Upper lobe of right lung (tissue), 1 donor: ENCODE measurements around the gene ARL6IP4. TPM values are rescaled to one million over a fixed set of nuclear protein-coding genes. Genes with fewer than 3 reads are reported as not detected.
A peak's percentile ranks its signal among the peaks of the same experiment; 100 is the strongest.

Source experiments
- ATAC-seq: fragments of 200-7000 bp; cut with Tn5 transposase; one replicate; pipeline ENCODE4 v1.9.1; 2020; ENCODE audit warnings: mild to moderate bottlenecking, moderate library complexity
- DNase-seq: peaks from one replicate; pipeline ENCODE4 v3.0.0-alpha.2; 2020
- H3K27ac ChIP-seq: fragments of 200-600 bp; one replicate; pipeline ENCODE4 v1.8.0; 2022
- H3K27me3 ChIP-seq: fragments of 200-600 bp; one replicate; pipeline ENCODE4 v1.8.0; 2022; ENCODE audit warnings: mild to moderate bottlenecking
- H3K36me3 ChIP-seq: fragments of 200-600 bp; one replicate; pipeline ENCODE4 v1.8.0; 2022
- H3K4me1 ChIP-seq: fragments of 200-600 bp; one replicate; pipeline ENCODE4 v1.8.0; 2022
- H3K4me3 ChIP-seq: fragments of 200-600 bp; one replicate; pipeline ENCODE4 v1.8.0; 2022; ENCODE audit warnings: mild to moderate bottlenecking
- H3K9me3 ChIP-seq: fragments of 200-600 bp; one replicate; pipeline ENCODE4 v1.8.0; 2022
- intact Hi-C: fragments of 100-400 bp; cut with DNase I; formaldehyde crosslinking; loops from one replicate; pipeline ENCODE4 v1.11.0; 2022
- long read RNA-seq: library from polyadenylated mRNA; unstranded; transcript quantifications from one replicate; pipeline ENCODE4 v2.0.0, GENCODE V29; 2021
- total RNA-seq: library from RNA; stranded (reverse); fragmentation: NEBNext Ultra II Directional; extraction: Animal tissue kit (Norgen Biotek cat#: 25700); gene quantifications from one replicate; pipeline ENCODE4 v1.2.1, GENCODE V29; 2021
- TF ChIP-seq, protein P1 (sequence below): fragments of 200-600 bp; IDR thresholded peaks from one replicate; pipeline ENCODE4 v1.8.0; 2022; ENCODE audit warnings: antibody characterized with exemption
- donor health status: DM: no; HTN: yes; CAD: no; lungs with severe emphysema.

The ARL6IP4 gene
- 124 TPM for total RNA-seq
- long read RNA-seq, transcript ARL6IP4-210 (6 exons, 1,491 nt): major isoform, 16 of 186 reads
- long read RNA-seq, transcript ARL6IP4-208 (6 exons, 796 nt): minor isoform, 7 of 186 reads
- long read RNA-seq, transcript ARL6IP4-201 (6 exons, 1,644 nt): minor isoform, 15 of 186 reads
- long read RNA-seq, transcript ARL6IP4-220 (6 exons, 1,591 nt): minor isoform, 15 of 186 reads
- long read RNA-seq, partial matches to known transcripts: 37 of 186 reads
- long read RNA-seq, other reads (novel, unspliced or antisense): 86 of 186 reads

DNA sequence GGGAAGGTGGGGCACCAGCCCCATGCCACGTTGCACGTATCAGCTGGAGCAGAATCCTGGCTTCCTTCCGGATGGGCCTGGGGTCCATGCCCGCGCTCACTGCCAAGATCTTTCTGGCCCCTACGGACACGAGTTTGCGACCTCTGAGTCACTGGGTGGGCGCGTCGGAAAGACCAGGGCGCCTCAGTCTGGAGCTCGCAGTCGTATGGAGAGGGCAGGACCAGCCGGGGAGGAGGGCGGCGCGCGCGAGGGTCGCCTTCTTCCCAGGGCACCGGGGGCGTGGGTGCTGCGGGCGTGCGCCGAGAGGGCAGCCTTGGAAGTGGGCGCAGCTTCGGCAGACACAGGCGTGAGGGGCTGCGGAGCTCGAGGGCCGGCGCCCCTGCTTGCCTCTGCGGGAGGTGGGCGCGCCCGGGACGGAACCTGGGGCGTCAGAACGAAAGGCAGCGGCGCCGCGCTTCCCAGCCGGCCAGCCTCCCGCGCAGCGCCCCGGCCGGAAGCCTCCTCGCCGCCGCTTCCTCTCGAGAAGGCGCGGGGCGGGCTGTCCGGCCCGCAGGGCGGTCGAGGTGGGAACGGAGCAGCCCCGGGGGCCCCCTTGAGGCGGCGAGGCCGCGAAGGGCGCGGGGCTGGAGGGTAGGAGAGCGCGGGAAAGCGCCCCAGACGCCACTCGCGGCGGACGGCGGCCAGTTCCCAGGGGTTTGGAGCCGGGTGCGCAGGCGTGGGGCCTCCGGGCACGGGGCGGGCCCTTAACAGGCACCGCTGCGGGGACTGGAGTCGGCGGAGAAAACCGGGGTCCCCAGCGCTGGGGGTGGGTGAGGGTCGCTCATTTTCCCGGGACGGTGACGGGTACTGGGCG lies at the start of gene ARL6IP4:
TSS of gene ARL6IP4 (plus strand) at position 499 of the 853 bp plus-strand sequence. CDS start 459 bp downstream, outside the sequence.
- Histone ChIP-seq H3K9me3 (no peaks in the 10 kb centered on the region), H3K4me1 (peaks cover 72% of the 10 kb centered on the region), H3K36me3 (peaks cover 5% of the 10 kb centered on the region), H3K4me3 (peak within 1 kb of the TSS; percentile 98), H3K27me3 (no peaks in the 10 kb centered on the region), H3K27ac (peak within 1 kb of the TSS; percentile 90)
- DNase-seq: peak; percentile 89
- intact Hi-C loops: no loop called here
- TF ChIP-seq, protein P1, sequence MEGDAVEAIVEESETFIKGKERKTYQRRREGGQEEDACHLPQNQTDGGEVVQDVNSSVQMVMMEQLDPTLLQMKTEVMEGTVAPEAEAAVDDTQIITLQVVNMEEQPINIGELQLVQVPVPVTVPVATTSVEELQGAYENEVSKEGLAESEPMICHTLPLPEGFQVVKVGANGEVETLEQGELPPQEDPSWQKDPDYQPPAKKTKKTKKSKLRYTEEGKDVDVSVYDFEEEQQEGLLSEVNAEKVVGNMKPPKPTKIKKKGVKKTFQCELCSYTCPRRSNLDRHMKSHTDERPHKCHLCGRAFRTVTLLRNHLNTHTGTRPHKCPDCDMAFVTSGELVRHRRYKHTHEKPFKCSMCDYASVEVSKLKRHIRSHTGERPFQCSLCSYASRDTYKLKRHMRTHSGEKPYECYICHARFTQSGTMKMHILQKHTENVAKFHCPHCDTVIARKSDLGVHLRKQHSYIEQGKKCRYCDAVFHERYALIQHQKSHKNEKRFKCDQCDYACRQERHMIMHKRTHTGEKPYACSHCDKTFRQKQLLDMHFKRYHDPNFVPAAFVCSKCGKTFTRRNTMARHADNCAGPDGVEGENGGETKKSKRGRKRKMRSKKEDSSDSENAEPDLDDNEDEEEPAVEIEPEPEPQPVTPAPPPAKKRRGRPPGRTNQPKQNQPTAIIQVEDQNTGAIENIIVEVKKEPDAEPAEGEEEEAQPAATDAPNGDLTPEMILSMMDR: no peak
- ATAC-seq: peak; percentile 85

DNA sequence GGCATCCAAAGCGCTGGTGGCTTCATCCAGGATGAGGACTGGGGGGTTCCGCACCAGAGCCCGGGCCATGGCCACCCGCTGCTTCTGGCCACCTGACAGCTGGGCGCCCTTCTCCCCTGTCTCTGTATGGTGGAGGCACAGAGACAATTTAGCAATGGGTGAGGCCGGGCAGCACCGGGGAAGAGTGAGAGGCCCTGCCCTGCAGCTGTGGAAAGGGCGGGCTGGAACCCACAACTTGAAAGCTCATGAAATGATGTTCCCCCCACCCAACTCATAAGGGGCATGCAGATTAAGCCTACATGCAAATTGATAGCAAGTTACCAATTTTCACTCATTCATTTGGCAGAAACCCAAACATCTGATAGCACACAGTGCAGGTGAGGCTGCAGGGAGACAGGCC lies 48.3 kb upstream of the ARL6IP4 start:
- Histone ChIP-seq H3K4me3 (no peak overlapping the region), H3K36me3 (no peaks in the 10 kb centered on the region), H3K27me3 (no peaks in the 10 kb centered on the region), H3K9me3 (no peaks in the 10 kb centered on the region), H3K4me1 (no peaks in the 10 kb centered on the region), H3K27ac (no peak overlapping the region)
- ATAC-seq: no peak
- TF ChIP-seq, protein P1: no peak
- intact Hi-C loops: no loop called here
- DNase-seq: no peak

DNA sequence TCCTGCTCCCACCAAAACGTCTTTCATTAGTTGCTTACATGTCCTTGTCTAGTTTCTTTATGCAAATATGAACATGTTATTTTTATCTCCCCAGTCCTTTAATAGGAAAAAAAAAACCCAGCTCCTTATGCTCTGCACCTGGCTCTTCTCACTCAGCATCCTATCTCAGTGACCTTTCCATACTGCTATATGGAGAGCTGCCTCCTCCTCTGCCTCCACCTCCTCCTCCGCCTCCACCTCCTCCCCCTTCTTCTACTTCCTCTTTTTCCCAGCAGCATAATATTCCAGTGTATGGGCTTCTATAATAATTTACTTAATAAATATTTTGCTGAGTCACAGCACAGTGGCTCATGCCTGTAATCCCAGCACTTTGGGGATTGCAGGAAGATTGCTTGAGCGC lies 45.8 kb upstream of the ARL6IP4 start:
- DNase-seq (no peak), ATAC-seq (no peak)
- no peaks in the 10 kb centered on the region for H3K27me3 ChIP-seq
- H3K9me3 ChIP-seq: no peaks in the 10 kb centered on the region
- TF ChIP-seq, protein P1: no peak
- H3K4me1 ChIP-seq: no peaks in the 10 kb centered on the region
- no peak overlapping the region for H3K27ac ChIP-seq
- no peaks in the 10 kb centered on the region for H3K36me3 ChIP-seq
- intact Hi-C loops: no loop called here
- no peak overlapping the region for H3K4me3 ChIP-seq

DNA sequence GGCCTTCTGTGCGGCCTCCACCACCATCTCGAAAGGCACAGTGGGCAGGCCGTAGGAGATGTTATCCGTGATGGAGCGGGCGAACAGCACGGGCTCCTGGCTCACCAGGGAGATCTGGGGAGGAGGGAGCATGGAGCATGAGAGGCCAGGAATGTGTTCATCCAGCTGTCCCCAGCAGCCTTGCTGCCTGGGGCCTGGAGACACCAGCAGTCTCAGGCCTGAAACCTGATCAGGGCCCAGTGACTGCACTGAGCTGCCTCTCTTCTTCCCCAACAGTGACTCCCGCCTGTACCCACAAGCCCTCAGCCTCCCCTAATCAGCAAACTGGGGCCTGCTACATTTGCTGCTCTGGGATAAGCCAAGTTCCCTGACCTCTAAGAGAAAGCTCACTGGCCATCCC lies 45.2 kb upstream of the ARL6IP4 start:
- H3K27me3 ChIP-seq: no peaks in the 10 kb centered on the region
- intact Hi-C loops: no loop called here
- TF ChIP-seq, protein P1: no peak
- H3K36me3 ChIP-seq: no peaks in the 10 kb centered on the region
- ATAC-seq: no peak
- H3K9me3 ChIP-seq: no peaks in the 10 kb centered on the region
- DNase-seq: no peak
- no peak overlapping the region for H3K27ac ChIP-seq
- H3K4me1 ChIP-seq: no peaks in the 10 kb centered on the region
- H3K4me3 ChIP-seq: no peak overlapping the region

DNA sequence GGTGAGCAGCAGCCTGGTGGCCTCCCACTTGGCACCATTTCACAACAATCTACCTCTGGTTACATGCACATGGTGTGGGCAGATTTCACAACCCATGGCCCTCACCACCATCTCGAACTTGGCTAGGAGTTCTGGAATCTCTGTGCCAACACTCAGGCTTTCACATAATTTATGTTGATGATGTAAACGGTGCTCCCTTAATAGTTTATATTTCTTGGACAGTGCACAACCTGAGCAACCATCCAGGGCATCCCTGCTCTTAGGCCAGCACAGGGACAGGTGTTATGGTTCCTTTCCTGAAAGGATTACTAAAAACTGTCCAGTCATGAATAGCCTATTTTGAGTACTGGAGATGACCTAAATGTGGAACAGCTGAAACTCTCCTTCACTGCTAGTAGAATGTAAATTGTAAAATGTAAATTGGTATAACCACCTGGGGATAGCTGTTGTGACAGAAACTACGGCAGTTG lies 42.8 kb upstream of the ARL6IP4 start:
- DNase-seq (no peak), ATAC-seq (peak; percentile 48)
- H3K36me3 ChIP-seq: no peaks in the 10 kb centered on the region

More for the DNA sequence above, 42.8 kb upstream of the ARL6IP4 start:
- Histone ChIP-seq H3K27me3 (no peaks in the 10 kb centered on the region), H3K4me1 (peaks cover 7% of the 10 kb centered on the region), H3K4me3 (no peak overlapping the region), H3K9me3 (no peaks in the 10 kb centered on the region), H3K27ac (no peak overlapping the region)
- TF ChIP-seq, protein P1: no peak
- intact Hi-C loops: no loop called here
